Superior temporal gyrus (tissue), 1 donor: ENCODE data around the gene ATP6V1B1.
A peak's percentile ranks its signal among the peaks of the same experiment; 100 is the strongest.

Experiments used
- DNase-seq: peaks from one replicate; pipeline ENCODE4 v3.0.0-alpha.2; 2016; ENCODE audit errors: extremely low spot score

Gene ATP6V1B1

DNA sequence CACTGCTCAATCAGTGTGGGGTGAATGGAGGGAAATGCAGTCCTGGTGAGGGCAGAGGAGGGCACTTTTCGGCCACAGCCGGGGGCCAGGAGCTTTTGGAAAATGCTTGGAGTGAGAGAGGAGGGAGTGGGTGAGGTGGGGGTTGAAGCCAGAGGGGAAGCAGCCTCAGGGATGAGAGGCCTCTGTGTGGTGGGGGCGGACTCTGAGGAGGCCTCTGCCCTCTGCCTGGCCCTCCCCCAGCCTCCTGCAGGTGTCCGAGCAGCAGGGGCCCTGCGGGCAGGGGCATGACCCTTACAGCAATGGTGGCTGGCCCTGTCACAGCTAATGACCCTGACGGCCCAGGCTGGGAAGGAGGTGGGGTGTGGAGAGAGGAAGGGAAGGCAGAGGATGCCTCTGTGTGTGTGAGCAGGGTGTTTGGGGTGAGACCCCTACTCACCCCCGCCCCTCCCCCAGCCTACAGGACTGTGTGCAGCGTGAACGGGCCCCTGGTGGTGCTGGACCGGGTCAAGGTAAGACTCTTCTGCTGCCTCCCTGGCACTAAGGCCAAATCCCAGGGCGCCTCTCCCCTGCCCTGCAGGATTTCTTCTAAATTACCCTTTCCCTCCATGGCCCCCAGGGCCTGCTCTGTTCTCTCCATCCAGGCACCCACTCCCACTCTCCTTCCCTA is 7.6 kb downstream of the ATP6V1B1 start:
- no peak for DNase-seq

DNA sequence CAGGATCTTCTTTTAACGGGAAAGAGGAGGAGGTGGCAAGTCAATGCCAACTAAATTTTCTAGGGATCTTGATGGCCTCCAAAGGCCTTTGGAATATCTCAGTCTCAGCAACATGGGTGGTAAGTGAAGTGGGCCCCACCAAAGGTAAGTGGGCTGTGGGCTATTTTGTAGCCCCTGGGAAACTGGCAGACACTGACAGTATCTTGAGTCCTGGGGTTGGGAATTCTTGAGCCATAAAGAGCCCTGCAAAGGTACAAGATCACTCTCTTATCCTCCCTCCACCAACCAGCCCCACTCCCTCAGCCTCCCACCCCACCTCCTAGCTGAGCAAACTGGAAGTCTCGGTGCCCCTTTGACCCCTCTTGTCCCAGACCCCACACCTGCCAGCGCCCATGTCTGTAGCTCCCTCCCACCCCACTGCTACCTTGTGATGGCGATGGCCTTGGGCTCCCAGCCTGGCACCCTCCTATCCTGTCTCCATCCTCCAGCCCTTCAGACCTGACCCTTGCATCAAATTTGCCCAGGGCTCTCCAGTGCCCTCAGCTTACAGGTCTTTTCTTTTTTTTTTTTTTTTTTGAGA is 8.5 kb downstream of the ATP6V1B1 start:
- DNase-seq, result no peak

GRCh38 chr2:70946832-70947442 is 11.2 kb downstream of the ATP6V1B1 start:
- DNase-seq, result peak; percentile 83

GRCh38 chr2:70947556-70948184 is 12.0 kb downstream of the ATP6V1B1 start:
- DNase-seq, result no peak

- DNase-seq, result peak; percentile 86
Measured at GRCh38 chr2:70948337-70949003, 12.8 kb downstream of the ATP6V1B1 start.

DNA sequence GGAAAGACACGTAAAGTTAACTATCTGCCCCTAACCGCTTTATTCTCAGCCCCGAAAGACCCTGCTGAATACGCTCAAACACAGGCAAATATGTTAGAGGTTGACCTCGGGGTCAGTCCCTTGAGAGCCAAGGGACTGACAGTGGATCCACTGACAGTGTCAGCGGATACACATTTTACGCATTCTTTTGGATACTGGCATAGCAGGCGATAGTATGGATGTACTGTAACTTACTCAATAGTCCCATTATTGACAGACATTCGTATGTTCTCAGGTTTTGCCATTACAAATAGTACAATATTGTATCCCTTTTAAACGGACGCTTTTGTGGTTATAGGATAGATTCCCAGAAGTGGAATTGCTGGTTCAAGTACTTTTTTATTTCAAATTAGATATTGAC is 13.4 kb downstream of the ATP6V1B1 start:
- DNase-seq, result no peak

- no peak for DNase-seq
Measured at GRCh38 chr2:70954886-70955285, 19.2 kb downstream of the ATP6V1B1 start.

- DNase-seq, result no peak
Measured at GRCh38 chr2:70956141-70956540, 20.4 kb downstream of the ATP6V1B1 start.

GRCh38 chr2:70957798-70958197 is 22.1 kb downstream of the ATP6V1B1 start:
- no peak for DNase-seq

DNA sequence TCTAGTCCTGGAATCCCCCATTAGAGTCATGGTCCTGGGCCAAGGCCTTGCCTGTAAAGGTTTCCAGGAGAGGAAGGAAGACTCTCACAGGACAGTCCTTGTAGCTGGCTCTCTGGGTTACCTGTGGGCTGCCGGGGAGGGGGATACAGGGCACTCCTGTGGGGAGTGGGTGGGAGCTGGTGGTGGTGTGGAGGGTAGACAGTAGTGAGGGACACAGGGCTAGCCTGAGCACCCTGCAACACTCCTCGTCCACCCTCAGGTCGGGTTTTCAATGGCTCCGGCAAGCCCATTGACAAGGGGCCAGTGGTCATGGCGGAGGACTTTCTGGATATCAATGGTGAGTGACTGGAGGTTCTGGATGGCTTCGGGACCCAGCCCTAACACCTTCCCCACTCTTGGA is 23.1 kb downstream of the ATP6V1B1 start:
- DNase-seq, result no peak

DNA sequence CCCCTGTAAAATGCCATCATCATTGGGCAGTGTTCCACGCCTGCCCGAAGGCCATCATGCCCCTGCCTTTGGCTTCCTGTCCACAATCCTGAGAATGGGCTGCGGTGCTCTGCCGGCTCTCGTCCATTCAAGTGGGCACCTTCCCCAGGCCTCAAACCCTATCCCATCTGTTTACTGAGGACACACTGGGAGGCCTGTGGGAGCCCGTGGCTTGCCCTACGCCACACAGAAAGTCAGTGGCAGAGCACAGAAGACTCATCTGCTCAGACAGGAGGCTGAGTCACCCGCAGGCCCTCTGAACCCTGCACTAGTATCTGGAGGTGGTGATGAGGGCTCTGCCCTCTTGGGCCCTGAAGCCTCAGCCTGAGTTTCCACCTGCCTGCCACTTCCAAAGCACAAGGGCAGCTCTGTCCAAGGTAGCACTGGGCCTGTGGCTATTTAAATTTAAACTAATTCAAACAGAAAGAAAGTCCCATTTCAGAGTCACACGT is 23.6 kb downstream of the ATP6V1B1 start:
- DNase-seq, result no peak

- DNase-seq, result no peak
Measured at GRCh38 chr2:70959851-70960832, 24.4 kb downstream of the ATP6V1B1 start.

DNA sequence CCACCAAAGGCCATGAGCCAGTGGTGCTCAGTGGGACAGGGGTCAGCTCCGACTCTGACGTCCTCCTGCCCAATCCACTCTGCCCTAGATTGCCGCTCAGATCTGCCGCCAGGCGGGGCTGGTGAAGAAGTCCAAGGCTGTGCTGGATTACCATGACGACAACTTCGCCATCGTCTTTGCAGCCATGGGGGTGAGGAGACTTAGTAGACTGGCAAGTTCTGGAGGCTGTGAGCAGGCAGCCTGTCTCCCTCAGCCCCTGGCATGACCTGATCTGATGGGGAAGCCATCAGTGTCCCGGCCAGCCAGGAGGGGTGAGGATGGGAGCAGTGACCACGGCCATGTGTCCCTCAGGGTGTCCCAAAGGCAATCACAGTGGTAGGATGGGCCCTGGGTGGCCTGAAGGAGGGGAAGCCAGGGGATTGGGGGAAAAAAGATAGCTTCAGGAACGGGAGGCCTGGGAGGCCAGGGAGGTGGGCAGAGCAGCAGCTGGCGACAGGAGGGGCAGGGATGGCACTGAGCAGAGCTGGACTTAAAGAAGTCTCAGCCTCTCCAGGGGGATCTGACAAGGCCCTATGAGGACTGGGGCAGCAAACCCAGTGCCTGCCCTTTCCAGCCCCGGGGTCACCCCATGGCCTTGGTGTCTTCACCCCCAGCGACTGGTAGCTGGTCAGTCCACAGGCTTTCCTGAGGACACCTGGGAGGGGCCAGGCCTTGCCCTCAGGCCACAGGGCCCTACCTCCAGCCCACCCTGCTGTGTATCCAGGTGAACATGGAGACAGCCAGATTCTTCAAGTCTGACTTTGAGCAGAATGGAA is 25.3 kb downstream of the ATP6V1B1 start:
- no peak for DNase-seq

DNA sequence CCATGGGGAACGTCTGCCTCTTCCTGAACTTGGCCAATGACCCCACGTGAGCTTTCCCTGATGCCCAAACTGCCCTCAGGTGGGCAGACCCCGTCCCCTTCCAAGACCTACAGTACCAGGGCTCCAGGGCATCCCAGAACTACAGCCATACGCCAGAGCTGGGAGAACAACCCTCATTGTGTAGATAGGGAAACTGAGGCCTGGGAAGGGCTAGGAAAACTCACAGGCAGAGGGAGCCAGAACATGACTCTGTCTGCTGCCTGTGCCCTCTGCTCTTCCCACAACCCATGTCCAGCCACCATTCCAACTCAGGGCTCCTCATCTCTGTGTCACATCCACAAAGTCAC is 25.9 kb downstream of the ATP6V1B1 start:
- DNase-seq, result no peak

DNA sequence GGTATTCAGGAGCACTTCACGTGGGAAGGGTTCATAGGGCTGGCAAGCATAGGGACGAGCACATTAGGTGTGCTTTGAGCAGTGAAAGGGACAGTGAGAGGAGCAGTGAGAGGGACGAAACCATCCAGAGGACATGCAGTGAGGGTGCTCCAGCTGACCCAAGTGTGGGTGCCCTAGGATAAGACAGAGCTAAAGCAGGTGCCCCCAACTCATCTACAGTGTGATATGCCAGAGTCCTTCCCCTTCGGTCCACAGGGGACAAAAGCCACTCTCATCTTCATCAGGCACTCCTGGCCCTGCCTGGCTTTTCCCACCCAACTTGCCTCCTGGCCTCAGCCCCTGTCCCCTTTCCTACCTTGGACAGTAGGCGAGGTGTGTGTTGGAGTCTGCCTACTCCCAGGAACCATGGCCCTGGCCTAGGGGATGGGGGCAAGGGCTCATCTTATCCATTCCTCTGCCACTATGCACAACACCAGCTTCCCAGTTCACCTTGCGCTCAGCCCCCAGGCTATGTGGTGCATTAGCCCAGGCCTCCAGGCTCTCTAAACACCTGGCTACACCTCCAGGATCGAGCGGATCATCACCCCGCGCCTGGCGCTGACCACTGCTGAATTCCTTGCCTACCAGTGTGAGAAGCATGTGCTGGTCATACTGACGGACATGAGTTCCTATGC is 26.6 kb downstream of the ATP6V1B1 start:
- no peak for DNase-seq

DNA sequence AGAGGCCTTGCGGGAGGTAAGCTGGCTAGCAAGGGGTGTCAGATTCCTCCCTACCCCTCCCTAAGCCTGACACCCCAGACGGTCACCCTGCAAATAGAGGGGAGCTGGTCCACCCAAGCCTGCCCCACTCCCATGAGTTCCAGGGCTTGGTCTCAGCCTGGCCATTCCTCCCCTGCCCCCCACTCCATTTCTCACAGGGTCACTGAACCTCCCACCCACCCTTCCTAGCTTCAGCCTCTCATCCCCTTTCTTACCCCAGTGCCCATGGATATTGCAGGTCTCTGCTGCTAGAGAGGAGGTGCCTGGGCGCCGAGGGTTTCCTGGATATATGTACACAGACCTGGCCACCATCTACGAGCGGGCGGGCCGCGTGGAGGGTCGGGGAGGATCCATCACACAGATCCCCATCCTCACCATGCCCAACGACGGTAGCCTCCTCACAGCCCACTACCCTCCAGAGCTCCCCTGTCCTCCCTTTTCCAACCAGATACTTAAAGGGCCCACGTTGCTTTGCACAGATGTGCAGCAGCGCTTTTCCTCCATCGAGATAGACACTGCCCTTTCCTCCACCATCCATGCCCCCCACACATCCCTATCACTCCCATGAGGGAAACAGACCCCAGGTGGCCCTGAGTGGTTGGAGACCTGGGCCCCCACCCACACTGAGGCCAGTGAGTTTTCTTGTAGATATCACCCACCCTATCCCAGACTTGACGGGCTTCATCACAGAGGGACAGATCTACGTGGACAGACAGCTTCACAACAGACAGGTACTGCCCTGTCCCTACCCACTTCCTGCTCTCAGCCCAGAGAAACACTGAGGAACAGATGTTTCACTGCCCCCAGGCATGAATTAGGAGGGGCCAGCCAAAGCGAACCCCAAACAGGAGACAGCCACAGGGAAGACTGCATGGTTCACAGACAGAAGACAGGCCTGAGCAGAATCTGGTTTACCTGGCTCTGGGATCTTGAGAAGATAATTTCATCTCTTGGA is 27.5 kb downstream of the ATP6V1B1 start:
- no peak for DNase-seq

DNA sequence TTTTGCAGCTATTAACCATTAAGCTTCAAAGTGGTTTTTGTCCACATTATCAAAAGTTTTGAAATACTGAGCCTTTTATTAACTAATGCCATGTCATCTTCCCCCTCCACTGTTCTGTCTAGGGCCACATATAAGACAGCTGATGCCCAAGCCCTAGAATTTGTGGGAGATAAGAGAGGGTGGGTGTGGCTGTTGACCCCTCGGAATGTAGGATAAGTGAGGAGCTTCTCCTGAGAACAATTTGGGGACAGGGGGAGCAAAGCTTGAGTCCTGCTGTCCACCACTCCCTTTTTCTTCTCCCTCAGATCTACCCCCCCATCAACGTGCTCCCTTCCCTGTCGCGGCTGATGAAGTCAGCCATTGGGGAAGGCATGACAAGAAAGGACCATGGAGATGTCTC is 28.4 kb downstream of the ATP6V1B1 start:
- DNase-seq, result no peak

- DNase-seq, result peak; percentile 81
Measured at GRCh38 chr2:70964596-70965386, 29.1 kb downstream of the ATP6V1B1 start.
